COLO829 (cell line): Measurements from ENCODE around the gene TRAPPC12.
A peak's percentile ranks its signal among the peaks of the same experiment; 100 is the strongest.
"Not testable (repeated sequence)": the region's sequence is repeated elsewhere in the genome, so short reads cannot be mapped to it uniquely, and the experiment has no call there.

Source experiments
- DNase-seq: peaks from one replicate; pipeline ENCODE4 v3.0.0; 2012; ENCODE audit warnings: low spot score

Gene TRAPPC12

GRCh38 chr2:3505771-3506170, 126.3 kb downstream of the TRAPPC12 start:
- no peak for DNase-seq

GRCh38 chr2:3512086-3512485, 132.6 kb downstream of the TRAPPC12 start:
- DNase-seq = no peak

GRCh38 chr2:3513026-3513810, 133.7 kb downstream of the TRAPPC12 start:
- no peak for DNase-seq

- not testable (repeated sequence) for DNase-seq
Measured at GRCh38 chr2:3515438-3515837, 135.9 kb downstream of the TRAPPC12 start.

GRCh38 chr2:3516831-3517230, 137.3 kb downstream of the TRAPPC12 start:
- DNase-seq = no peak

- DNase-seq = no peak
Measured at GRCh38 chr2:3517948-3518495, 138.5 kb downstream of the TRAPPC12 start.

GRCh38 chr2:3518496-3519254, 139.2 kb downstream of the TRAPPC12 start:
- peak; percentile 100 for DNase-seq

GRCh38 chr2:3519255-3520205, 140.0 kb downstream of the TRAPPC12 start, which contains the start of gene ADI1:
ADI1 (minus strand) TSS chr2:3519531; CDS start chr2:3519487, 44 bp downstream.
- peak; percentile 72 for DNase-seq

- DNase-seq = no peak
Measured at GRCh38 chr2:3520591-3520990, 141.1 kb downstream of the TRAPPC12 start.

GRCh38 chr2:3522961-3523421, 143.5 kb downstream of the TRAPPC12 start:
- no peak for DNase-seq

GRCh38 chr2:3523551-3524041, 144.1 kb downstream of the TRAPPC12 start:
- peak; percentile 4 for DNase-seq

- DNase-seq = no peak
Measured at GRCh38 chr2:3526871-3527270, 147.4 kb downstream of the TRAPPC12 start.

GRCh38 chr2:3527886-3528785, 148.6 kb downstream of the TRAPPC12 start:
- no peak for DNase-seq
